Fibroblast of lung (primary cell): Measurements from ENCODE around the gene FSHR.

Experiments
- CTCF ChIP-seq, 2 donors: IDR thresholded peaks in 1 of 2; conservative IDR thresholded peaks in 1 of 2; 1 replicate in 1 of 2; 2 replicates in 1 of 2; pipeline ENCODE4 v1.5.1; 2011 to 2012; ENCODE audit warnings: low read length in 2 of 2, control low read depth in 1 of 2, inconsistent platforms in 1 of 2, low read depth in 1 of 2, mild to moderate bottlenecking in 1 of 2
- EZH2 ChIP-seq: IDR thresholded peaks from 2 replicates; pipeline ENCODE4 v1.5.1; 2012; ENCODE audit warnings: low read length, control low read depth, mild to moderate bottlenecking; ENCODE audit errors: missing control alignments

- TF ChIP-seq CTCF (conservative IDR thresholded peaks at IDR 0.05 in 1 of 2, IDR thresholded peaks at IDR 0.05 in 1 of 2; ENCODE audit: low read depth in 1 of 2, low read length in 2 of 2) (no peak), EZH2 (no peak)
Observed at GRCh38 chr2:48927355-48927754, 227.0 kb downstream of the FSHR start.
